Measurements from ENCODE around the gene LUC7L. TPM values are rescaled to one million over a fixed set of nuclear protein-coding genes. Genes with fewer than 3 reads are reported as not detected.

LUC7L gene
- total and polyA plus RNA-seq, 2 donors: 47.0 to 112 TPM

Small RNA genes within 50 kb of the gene (small RNA-seq; reads per million reads assigned to genes)
- gene RF00019: not detected

Other genes with a start within 250 kb of the LUC7L start
- gene POLR3K, start 175.8 kb downstream of the LUC7L start, total RNA-seq: 3.4 TPM
- gene POLR3K, start 175.8 kb downstream of the LUC7L start, polyA plus RNA-seq: 16.8 TPM
- gene SNRNP25, start 175.6 kb downstream of the LUC7L start, total RNA-seq: 9.5 TPM
- gene SNRNP25, start 175.6 kb downstream of the LUC7L start, polyA plus RNA-seq: 29.5 TPM
- gene RHBDF1, start 156.8 kb downstream of the LUC7L start, total RNA-seq: 34.7 TPM
- gene RHBDF1, start 156.8 kb downstream of the LUC7L start, polyA plus RNA-seq: 50.3 TPM
- 58.8 TPM for gene MPG, start 151.2 kb downstream of the LUC7L start, total RNA-seq
- 89.6 TPM for gene MPG, start 151.2 kb downstream of the LUC7L start, polyA plus RNA-seq
- gene NPRL3, start 90.8 kb downstream of the LUC7L start, total RNA-seq: 9.7 TPM
- 25.5 TPM for gene NPRL3, start 90.8 kb downstream of the LUC7L start, polyA plus RNA-seq
- gene HBZ, start 76.8 kb downstream of the LUC7L start, total RNA-seq: 0.85 TPM
- gene HBZ, start 76.8 kb downstream of the LUC7L start, polyA plus RNA-seq: 0.47 TPM
- gene HBM, start 63.5 kb downstream of the LUC7L start, total RNA-seq: 14.8 TPM
- not detected for gene HBM, start 63.5 kb downstream of the LUC7L start, polyA plus RNA-seq
- 648 TPM for gene HBA2, start 56.6 kb downstream of the LUC7L start, total RNA-seq
- gene HBA2, start 56.6 kb downstream of the LUC7L start, polyA plus RNA-seq: 22.6 TPM
- 472 TPM for gene HBA1, start 52.8 kb downstream of the LUC7L start, total RNA-seq
- gene HBA1, start 52.8 kb downstream of the LUC7L start, polyA plus RNA-seq: 9.7 TPM
- not detected for gene HBQ1, start 49.0 kb downstream of the LUC7L start, total RNA-seq
- not detected for gene HBQ1, start 49.0 kb downstream of the LUC7L start, polyA plus RNA-seq
- 38.8 TPM for gene FAM234A, start 5.4 kb upstream of the LUC7L start, total RNA-seq
- gene FAM234A, start 5.4 kb upstream of the LUC7L start, polyA plus RNA-seq: 115 TPM
- 2.4 TPM for gene RGS11, start 46.5 kb upstream of the LUC7L start, total RNA-seq
- gene RGS11, start 46.5 kb upstream of the LUC7L start, polyA plus RNA-seq: 6.9 TPM
- gene ARHGDIG, start 51.1 kb upstream of the LUC7L start, total RNA-seq: 2.3 TPM
- 0.95 TPM for gene ARHGDIG, start 51.1 kb upstream of the LUC7L start, polyA plus RNA-seq
- gene PDIA2, start 53.7 kb upstream of the LUC7L start, total RNA-seq: 1.1 TPM
- gene PDIA2, start 53.7 kb upstream of the LUC7L start, polyA plus RNA-seq: 0.19 TPM
- gene AXIN1, start 123.3 kb upstream of the LUC7L start, total RNA-seq: 9.9 TPM
- gene AXIN1, start 123.3 kb upstream of the LUC7L start, polyA plus RNA-seq: 25.0 TPM
- gene MRPL28, start 141.1 kb upstream of the LUC7L start, total RNA-seq: 20.3 TPM
- 81.1 TPM for gene MRPL28, start 141.1 kb upstream of the LUC7L start, polyA plus RNA-seq
- 15.9 TPM for gene PGAP6, start 152.5 kb upstream of the LUC7L start, total RNA-seq
- 53.8 TPM for gene PGAP6, start 152.5 kb upstream of the LUC7L start, polyA plus RNA-seq
- 29.0 TPM for gene NME4, start 167.8 kb upstream of the LUC7L start, total RNA-seq
- gene NME4, start 167.8 kb upstream of the LUC7L start, polyA plus RNA-seq: 246 TPM
- gene DECR2, start 172.4 kb upstream of the LUC7L start, total RNA-seq: 5.3 TPM
- 20.6 TPM for gene DECR2, start 172.4 kb upstream of the LUC7L start, polyA plus RNA-seq
- 16.8 TPM for gene RAB11FIP3, start 196.2 kb upstream of the LUC7L start, total RNA-seq
- gene RAB11FIP3, start 196.2 kb upstream of the LUC7L start, polyA plus RNA-seq: 57.0 TPM

Measured in urinary bladder (tissue), 2 donors.